GM19193 (cell line): ENCODE results near the gene LRRC4C.

Experiments used
- POLR2A ChIP-seq: IDR thresholded peaks from 4 replicates; pipeline ENCODE4 v1.6.1; 2011; ENCODE audit not compliant: insufficient read depth, insufficient read length; ENCODE audit errors: extremely low read depth

Gene LRRC4C

DNA sequence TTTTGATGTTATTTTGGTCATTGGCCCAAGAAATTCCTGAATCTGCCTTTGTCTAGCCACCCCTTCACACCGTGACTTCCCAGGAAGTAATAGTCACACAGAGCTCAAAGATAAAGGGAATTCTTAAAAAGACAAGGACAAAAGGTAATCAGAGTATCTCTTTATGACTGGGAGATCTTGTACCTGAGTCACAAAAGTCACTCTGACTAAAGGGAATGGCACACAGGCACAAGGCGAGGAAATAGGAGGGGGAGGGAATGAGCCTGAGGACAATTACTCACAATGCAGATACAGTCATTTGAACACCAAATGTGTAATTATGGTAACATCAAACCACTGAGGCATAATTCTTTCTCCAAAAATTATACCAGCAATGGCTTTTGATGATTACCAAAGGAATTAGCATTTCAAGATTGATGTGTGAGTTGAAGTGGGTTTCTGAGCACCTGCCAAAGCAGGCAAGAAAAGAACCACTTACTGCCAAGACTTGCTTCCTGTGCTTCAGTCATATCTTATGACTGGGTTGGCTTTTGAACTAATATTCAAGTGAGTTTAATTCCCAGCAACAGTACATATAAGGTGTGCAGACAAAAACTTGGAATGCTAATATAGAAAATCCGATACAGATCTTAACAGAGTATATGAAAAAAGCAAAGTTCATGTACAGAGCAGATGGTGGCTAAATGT is 856.4 kb downstream of the LRRC4C start:
- TF ChIP-seq POLR2A, result no peak

DNA sequence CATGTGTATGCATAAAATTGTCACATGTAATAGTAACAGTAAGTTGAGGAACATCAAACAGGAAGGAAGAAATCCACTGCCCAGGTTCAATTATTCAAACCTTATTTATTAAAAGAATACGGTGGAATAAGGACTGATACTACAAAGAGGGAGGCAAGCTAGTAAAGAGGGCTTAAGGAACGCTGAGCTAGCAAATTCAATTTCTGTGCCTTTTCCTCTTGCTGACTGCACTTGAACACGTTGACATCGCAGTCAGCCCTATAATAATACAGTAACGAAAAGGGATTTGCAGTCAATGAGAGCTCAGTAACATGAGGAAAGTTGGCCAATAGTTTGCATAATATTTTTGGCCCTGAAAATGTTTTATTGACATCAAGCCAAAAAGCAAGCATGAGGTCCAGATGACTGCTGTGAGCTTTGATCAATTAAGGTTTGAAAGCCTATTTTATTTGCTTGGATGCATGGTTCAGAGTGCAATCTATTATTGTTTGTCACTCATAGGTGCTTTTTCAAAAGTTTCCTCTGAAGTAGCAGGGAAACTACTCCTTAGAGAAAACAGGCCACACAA is 861.8 kb downstream of the LRRC4C start:
- no peak for TF ChIP-seq POLR2A

DNA sequence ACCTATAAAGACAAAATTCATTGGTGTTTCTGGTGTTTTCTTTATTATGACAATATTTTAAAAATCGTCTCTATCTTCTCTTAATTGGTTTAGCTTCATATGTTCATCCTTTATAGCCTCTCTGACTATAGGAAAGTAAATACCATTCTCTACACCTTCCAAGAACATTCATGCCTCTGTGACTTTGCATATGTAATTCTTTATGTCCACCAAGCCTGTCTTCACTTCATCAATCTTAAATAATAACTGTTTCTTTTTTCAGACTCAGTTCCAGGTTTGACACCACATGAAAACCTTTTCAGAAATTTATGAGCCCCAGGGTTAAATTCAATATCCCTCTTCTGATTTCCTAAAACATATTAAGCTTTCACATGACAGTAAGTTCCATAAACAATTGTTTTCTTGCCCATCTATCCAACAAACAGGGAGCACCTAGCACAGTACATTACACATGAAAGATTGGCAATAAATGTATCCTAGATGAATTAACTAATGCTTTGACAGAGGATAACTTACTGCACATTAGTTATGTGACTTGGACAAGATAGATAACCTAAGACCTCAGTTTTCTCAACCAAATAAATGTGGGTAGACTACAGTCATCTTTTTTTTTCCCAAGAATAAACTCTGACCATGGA is 886.1 kb downstream of the LRRC4C start:
- no peak for TF ChIP-seq POLR2A

DNA sequence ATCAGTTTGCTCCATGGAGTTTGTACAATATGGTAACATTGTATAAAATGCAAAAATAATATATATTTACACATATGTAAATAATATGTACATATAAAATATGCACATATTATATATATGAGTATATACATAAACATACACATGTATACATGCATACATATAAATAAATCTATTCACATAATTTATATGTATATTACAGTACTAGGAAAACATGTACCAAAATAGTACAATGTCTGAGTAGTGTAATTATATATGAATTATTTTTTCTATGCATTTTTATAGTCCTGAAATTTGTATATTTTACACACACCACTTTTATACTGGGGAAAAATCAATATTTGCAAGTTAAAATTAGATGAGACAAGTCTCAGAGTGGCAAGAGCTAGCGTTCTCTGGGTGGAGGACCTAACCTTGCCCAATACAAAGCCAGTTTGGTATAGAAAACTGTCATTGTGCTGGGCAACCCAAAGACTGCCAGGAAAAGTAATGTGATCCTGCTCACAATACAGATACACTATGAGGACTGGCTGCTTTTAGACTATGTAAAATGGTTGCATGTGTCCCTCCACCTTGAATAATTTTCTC is 889.4 kb downstream of the LRRC4C start:
- no peak for TF ChIP-seq POLR2A

DNA sequence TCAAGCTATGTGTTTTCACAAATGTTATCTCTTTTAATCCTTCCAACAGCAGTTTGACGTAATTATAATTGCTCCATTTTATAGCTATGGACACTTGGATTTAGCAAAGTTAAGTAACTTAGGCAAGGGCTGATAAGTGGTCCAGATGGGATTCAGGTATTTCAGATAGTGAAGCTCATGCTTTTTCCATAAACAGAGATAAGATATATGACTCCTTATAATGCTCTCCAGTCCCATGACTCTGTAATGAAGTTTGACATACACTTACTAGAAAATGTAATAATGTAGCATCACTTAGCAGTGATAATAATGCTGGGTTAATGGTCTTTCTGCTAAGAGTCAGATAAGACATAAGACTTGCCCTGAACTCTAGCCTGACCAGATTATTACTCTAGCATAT is 892.1 kb downstream of the LRRC4C start:
- no peak for TF ChIP-seq POLR2A

DNA sequence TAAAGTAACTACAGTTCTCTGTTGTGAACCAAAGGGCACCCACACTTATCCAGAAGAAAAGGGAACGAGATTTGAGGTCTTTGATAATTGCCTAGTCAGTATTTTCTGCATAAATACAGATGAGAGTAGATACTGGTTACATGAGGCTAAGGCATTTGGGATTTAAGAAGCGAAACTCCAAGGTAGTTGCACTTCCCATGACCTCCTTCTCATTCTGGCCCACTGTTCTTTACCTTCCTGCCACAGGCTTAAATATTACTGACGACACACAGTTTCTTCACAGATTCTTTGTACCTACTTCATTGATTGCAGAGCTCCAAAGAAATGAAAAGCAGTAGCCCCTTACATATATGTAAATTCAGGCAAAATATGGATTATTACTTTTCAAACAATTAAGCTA is 915.3 kb downstream of the LRRC4C start:
- TF ChIP-seq POLR2A, result no peak

DNA sequence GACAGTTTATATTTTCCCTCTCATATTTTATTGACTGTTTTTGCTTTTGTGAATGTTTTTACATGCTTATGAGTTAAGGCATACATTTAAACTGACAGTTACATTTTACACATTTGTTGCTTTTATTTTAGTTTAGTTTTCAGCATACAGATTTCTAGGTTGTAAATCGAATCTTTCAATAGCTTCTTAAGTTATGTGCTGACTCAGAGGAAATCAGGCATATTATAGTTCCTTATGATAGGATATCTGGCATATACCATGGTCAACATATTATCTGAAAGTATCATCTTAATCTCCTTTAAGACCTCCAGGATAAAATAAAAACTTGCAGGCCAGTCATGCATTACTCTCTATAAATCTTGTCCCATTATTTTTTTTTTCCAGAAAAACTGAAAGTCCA is 916.6 kb downstream of the LRRC4C start:
- TF ChIP-seq POLR2A, result no peak

DNA sequence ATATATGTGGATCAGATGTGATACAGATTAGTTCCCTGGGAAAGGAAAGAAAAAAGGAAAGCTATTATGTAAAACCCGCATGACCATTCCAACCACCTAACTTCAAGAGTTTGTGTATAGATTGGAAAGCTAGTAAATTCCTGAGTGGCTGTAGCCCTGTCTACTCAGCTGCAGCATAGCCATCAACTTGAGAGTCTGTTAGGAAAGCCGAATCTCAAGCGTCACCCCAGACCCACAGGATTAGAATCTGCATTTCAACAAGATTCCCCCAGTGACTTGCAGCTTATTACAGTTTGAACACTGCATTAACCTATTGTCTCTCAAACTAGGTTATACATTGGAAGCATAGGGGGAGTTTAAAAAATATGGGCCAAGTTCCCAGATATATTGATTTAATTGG is 921.7 kb downstream of the LRRC4C start:
- no peak for TF ChIP-seq POLR2A

DNA sequence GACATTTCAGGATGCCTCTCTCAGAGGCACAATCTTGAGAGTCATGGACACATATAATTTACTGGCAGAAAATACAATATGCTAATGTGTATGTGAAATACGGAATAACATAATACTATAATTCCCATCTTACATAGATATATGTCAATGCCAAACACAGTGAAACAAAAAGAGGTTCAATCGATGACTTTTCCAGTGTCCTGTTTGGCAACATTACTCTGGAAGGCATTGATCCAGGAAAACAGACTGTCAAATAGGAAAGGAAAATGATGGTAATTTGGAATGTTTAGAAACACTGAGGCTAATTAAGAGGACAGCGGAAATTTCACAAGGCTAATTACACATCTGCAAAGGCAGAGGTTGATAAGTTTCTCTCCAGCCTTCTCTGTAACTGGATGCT is 942.3 kb downstream of the LRRC4C start:
- no peak for TF ChIP-seq POLR2A

DNA sequence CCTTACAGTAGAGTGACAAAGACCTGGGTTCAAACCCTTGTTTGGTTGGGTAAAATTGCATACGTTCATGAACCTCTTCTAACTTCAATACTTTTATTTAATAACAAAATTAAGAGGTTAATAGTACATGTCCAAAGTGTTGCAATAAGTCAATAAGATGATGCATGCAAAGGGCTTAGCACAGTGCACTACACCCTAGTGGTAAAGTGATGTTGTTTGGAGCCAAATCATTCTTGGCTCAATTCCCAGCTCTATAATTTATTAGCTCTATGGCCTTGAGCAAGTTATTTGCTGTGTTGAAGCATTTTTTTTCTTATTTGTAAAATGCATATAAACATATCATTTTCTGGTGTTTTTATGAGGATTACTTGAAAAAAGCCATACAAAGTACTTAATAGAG is 945.3 kb downstream of the LRRC4C start:
- no peak for TF ChIP-seq POLR2A

DNA sequence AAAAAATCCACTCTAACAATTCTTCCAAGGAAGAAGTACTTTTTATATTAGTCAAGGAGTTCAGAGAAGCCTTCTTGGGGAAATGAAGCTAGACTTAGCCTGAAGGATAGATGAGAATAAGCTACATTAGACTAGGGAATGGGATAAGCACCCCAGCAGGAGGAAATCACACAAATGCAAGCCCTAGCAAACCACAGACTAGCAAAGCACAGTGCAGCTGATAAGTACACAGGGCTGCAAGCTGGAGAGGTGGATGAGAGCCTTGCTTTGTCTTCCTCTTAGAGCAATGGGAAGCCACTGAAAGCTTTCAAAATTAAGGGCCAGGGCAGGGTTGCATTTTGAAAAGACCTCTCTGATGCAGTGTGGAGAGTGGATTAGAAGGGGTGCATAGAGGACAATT is 946.2 kb downstream of the LRRC4C start:
- TF ChIP-seq POLR2A, result no peak

DNA sequence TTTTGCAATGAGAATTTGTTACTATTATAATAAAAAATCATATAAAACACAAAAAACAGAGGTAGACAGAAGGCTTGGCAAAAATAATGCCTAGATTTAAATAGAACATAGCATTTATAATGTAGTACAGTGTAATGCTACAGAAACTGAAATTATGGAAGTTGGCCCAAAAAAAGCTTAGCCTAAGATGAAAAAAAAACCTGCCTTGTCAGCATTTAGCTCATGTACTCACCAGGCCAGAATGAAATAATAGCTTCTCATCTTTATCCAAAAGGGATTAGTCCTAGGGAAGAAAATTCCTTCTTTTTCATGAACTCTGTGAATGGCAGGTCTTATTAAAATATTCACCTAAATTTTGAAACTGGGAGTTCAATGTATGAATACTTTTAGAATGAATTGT is 951.1 kb downstream of the LRRC4C start:
- no peak for TF ChIP-seq POLR2A

DNA sequence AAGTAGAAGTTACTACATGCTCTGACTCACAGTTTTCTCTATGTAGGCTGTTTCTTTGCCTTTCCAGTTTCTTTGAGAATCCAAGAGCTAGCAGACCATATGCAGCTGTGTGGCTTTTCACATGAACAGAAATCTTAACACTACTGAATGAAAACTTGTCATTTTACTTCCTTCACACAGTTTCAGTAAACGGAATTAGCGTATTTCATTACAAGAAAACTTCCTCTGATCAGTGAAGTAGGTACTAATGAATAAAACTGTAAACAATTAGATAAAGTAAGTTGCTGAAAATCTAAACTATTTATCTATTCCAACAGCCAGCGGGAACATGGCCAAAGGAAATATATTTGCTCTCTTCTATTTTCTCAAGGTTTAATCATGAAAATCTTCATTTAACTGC is 953.2 kb downstream of the LRRC4C start:
- TF ChIP-seq POLR2A, result no peak

DNA sequence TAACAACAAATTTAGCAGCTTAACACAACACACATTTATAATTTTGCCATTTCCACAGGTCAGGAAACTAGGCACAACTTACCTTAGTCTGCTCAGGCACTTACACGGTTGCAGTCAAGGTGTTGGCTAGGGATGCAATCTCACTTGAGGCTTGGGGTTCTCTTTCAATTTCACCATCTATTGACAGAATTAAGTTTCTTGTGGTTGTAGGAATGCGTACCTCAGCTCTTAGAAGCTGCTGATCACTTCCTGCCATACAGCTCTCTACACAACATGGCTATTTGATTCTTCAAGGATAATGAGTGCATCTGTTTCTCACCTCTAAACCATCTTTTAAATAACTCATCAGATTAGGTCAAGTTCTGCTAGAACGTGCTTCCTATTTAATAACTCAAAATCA is 968.1 kb downstream of the LRRC4C start:
- TF ChIP-seq POLR2A, result no peak

DNA sequence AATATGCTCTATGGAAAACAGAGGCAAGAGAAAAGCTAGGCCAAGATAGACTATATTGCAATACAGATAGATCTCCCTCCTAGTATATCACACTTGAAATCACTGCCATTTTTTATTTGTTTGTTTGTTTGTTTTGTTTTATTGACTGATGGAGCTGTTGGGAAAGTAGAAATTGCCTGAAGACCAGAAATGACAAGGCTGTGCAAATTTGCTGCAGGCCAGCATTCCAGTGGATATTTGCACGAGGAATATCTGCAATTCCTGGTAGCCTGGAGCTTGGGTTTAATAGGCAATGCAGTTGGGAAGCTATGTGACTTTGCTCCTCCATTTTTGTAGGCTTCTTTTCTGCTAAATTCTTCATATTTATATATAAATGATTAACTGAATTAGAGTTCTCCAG is 991.7 kb downstream of the LRRC4C start:
- TF ChIP-seq POLR2A, result no peak

DNA sequence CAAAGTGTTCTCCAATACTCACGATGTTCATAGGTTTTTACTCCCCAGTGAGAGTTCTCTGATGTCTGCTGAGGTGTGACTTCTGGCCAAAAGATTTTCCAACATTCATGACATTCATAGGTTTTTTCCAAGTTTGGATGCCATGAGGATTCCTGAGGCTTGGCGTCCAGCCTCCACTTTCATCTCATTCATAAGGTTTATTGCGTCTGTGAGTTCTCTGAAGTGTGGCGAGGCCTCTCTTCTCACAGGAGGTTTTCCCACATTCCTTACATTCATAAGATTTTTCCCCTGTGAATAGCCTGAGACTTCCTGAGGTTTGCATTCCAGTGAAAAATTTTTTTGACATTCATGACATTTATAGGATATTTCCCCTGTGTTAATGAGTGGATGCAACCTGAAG is 1014.1 kb downstream of the LRRC4C start:
- TF ChIP-seq POLR2A, result no peak
